Osteoblast (primary cell): Measurements from ENCODE around the gene SPATS1. TPM values are rescaled to one million over a fixed set of nuclear protein-coding genes. Genes with fewer than 3 reads are reported as not detected.
"Not testable (repeated sequence)": the region's sequence is repeated elsewhere in the genome, so short reads cannot be mapped to it uniquely, and the experiment has no call there.

Experiments used
- DNase-seq: peaks from one replicate; pipeline ENCODE4 v3.0.0; 2011; ENCODE audit warnings: low spot score, mixed read lengths; ENCODE audit not compliant: insufficient read length; ENCODE audit errors: missing footprints
- H2AFZ ChIP-seq: 2 replicates; pipeline ENCODE4 v1.6.0; 2011; ENCODE audit warnings: mild to moderate bottlenecking, low read length
- H3K27ac ChIP-seq: 2 replicates; pipeline ENCODE4 v1.5.1; 2011; ENCODE audit warnings: mild to moderate bottlenecking, low read depth, low read length, moderate library complexity
- H3K27me3 ChIP-seq: 2 replicates; pipeline ENCODE4 v1.6.0; 2012; ENCODE audit warnings: mild to moderate bottlenecking, control low read depth, inconsistent platforms, low read length, moderate library complexity; ENCODE audit not compliant: insufficient read depth
- H3K36me3 ChIP-seq: 2 replicates; pipeline ENCODE4 v1.5.1; 2011; ENCODE audit warnings: mild to moderate bottlenecking, low read length, control low read depth, moderate library complexity; ENCODE audit not compliant: insufficient read depth
- H3K4me1 ChIP-seq: 2 replicates; pipeline ENCODE4 v1.5.1; 2011; ENCODE audit warnings: mild to moderate bottlenecking, low read length, control low read depth, moderate library complexity; ENCODE audit not compliant: insufficient read depth
- H3K4me2 ChIP-seq: 2 replicates; pipeline ENCODE4 v1.6.0; 2011; ENCODE audit warnings: mild to moderate bottlenecking, low read length; ENCODE audit not compliant: insufficient read depth
- H3K4me3 ChIP-seq: fragments of 200-600 bp; sonication (generic); 3 replicates; pipeline ENCODE4 v1.5.1; 2012; ENCODE audit warnings: mild to moderate bottlenecking, low read length, inconsistent platforms; ENCODE audit not compliant: insufficient read depth
- H3K79me2 ChIP-seq: 2 replicates; pipeline ENCODE4 v1.6.0; 2012; ENCODE audit warnings: mild to moderate bottlenecking, low read length, control low read depth, inconsistent platforms; ENCODE audit not compliant: insufficient read depth
- H3K9me3 ChIP-seq: 2 replicates; pipeline ENCODE4 v1.5.1; 2011; ENCODE audit warnings: low read depth, low read length, control low read depth
- H4K20me1 ChIP-seq: 2 replicates; pipeline ENCODE4 v1.6.0; 2012; ENCODE audit warnings: mild to moderate bottlenecking, low read length, control low read depth; ENCODE audit not compliant: insufficient read depth
- total RNA-seq: library from RNA; depleted of rRNA; stranded (reverse); fragments of >200 nt; gene quantifications from 2 replicates; pipeline ENCODE4 v1.2.3, GENCODE V29; 2012
- TF ChIP-seq, protein P1 (sequence below): IDR thresholded peaks from 2 replicates; pipeline ENCODE4 v1.5.1; 2011; ENCODE audit warnings: mild to moderate bottlenecking, low read depth, low read length, moderate library complexity; ENCODE audit errors: extremely low read depth

Gene SPATS1
- total RNA-seq, 1 donor = not detected

DNA sequence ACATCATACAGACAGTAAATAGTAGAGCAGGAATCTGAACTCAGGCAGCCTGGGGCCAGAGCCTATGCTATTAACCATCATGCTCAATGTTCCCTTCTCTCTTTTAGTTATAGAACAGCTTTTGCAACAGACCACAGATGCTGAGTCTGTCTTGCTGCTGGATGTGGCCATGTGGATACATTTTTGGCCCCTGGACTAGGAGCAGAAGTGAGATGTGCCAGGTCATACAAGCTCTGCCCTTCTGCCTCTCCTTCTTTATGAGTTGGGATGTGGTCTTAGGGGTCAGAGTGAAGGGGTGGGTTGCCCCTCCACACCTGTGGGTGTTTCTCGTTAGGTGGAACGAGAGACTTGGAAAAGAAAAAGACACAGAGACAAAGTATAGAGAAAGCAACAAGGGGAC, 14.7 kb upstream of the SPATS1 start:
- no peak overlapping the region for H3K27ac ChIP-seq
- no peaks in the 10 kb centered on the region for H3K4me1 ChIP-seq
- H3K36me3 ChIP-seq = no peaks in the 10 kb centered on the region
- no peak overlapping the region for H2AFZ ChIP-seq
- DNase-seq = no peak
- H4K20me1 ChIP-seq = no peaks in the 10 kb centered on the region
- H3K9me3 ChIP-seq = no peaks in the 10 kb centered on the region
- H3K4me2 ChIP-seq = no peak overlapping the region
- H3K79me2 ChIP-seq = no peaks in the 10 kb centered on the region
- H3K4me3 ChIP-seq = no peak overlapping the region
- TF ChIP-seq, protein P1, sequence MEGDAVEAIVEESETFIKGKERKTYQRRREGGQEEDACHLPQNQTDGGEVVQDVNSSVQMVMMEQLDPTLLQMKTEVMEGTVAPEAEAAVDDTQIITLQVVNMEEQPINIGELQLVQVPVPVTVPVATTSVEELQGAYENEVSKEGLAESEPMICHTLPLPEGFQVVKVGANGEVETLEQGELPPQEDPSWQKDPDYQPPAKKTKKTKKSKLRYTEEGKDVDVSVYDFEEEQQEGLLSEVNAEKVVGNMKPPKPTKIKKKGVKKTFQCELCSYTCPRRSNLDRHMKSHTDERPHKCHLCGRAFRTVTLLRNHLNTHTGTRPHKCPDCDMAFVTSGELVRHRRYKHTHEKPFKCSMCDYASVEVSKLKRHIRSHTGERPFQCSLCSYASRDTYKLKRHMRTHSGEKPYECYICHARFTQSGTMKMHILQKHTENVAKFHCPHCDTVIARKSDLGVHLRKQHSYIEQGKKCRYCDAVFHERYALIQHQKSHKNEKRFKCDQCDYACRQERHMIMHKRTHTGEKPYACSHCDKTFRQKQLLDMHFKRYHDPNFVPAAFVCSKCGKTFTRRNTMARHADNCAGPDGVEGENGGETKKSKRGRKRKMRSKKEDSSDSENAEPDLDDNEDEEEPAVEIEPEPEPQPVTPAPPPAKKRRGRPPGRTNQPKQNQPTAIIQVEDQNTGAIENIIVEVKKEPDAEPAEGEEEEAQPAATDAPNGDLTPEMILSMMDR = no peak
- peaks cover 41% of the 10 kb centered on the region for H3K27me3 ChIP-seq

DNA sequence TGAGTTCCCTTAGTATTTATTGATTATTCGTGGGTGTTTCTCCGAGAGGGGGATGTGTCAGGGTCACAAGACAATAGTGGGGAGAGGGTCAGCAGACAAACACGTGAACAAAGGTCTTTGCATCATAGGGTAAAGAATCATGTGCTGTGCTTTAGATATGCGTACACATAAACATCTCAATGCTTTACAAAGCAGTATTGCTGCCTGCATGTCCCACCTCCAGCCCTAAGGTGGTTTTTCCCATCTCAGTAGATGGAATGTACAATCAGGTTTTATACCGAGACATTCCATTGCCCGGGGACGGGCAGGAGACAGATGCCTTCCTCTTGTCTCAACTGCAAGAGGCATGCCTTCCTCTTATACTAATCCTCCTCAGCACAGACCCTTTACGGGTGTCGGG, 14.2 kb upstream of the SPATS1 start:
- not testable (repeated sequence) for H3K4me2 ChIP-seq, H4K20me1 ChIP-seq, H3K4me1 ChIP-seq, H3K36me3 ChIP-seq, H3K27ac ChIP-seq, H3K4me3 ChIP-seq, H2AFZ ChIP-seq, H3K9me3 ChIP-seq, H3K79me2 ChIP-seq, DNase-seq
- peaks cover 46% of the 10 kb centered on the region for H3K27me3 ChIP-seq

- H3K79me2 ChIP-seq = no peaks in the 10 kb centered on the region
- no peak overlapping the region for H3K4me2 ChIP-seq
- H3K36me3 ChIP-seq = no peaks in the 10 kb centered on the region
- no peak overlapping the region for H2AFZ ChIP-seq
- H3K27me3 ChIP-seq = peaks cover 46% of the 10 kb centered on the region
- TF ChIP-seq, protein P1 = no peak
- H3K4me1 ChIP-seq = no peaks in the 10 kb centered on the region
- no peaks in the 10 kb centered on the region for H3K9me3 ChIP-seq
- H3K27ac ChIP-seq = no peak overlapping the region
- no peak overlapping the region for H3K4me3 ChIP-seq
- H4K20me1 ChIP-seq = no peaks in the 10 kb centered on the region
- DNase-seq = no peak
Observed at GRCh38 chr6:44329858-44330257, 12.6 kb upstream of the SPATS1 start.

DNA sequence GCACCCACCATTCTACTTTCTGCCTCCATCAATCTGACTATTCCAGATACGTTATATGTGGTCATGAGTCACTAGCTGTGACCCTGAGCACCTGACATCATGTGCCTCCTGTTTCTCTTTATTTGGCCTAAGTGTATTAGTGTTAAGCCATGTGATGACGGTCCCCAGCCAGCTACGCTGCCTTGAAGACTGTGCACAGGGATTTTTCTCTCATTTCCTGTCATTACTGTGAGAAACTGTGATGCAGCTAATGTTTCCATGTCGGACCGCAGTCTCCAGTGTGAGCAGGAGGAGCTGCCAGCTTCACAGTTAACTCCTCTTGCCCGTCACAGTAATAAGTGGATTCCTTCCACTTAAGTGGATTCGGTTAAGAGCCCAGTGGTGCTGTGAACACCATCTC, 9.9 kb upstream of the SPATS1 start:
- H3K79me2 ChIP-seq = no peaks in the 10 kb centered on the region
- H3K4me3 ChIP-seq = no peak overlapping the region
- H3K9me3 ChIP-seq = no peaks in the 10 kb centered on the region
- peaks cover 44% of the 10 kb centered on the region for H3K27me3 ChIP-seq
- DNase-seq = no peak
- H2AFZ ChIP-seq = no peak overlapping the region
- no peak overlapping the region for H3K27ac ChIP-seq
- H3K4me2 ChIP-seq = no peak overlapping the region
- TF ChIP-seq, protein P1 = no peak
- H3K36me3 ChIP-seq = no peaks in the 10 kb centered on the region
- H4K20me1 ChIP-seq = no peaks in the 10 kb centered on the region
- no peaks in the 10 kb centered on the region for H3K4me1 ChIP-seq
